Measurements from ENCODE around the gene ARAP2.

Gene ARAP2

DNA sequence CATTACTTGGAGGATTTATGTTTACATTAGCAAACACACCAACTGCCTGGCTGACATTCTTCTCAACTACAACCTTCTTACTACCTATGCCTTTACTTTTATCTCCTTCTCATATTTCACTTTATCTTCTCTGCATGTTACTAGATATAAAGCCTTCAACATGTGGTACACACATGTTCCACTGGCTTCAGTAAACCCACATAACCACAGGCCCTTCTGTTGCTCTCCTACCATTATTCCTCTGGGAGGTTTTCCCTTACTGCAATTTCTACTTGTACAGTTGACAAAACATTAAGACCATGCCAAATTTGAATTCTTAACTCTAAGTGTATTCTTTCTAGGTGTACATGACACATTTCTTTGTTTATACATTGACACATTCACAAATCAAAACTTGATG is 133.1 kb downstream of the ARAP2 start:
- no peak for DNase-seq

DNA sequence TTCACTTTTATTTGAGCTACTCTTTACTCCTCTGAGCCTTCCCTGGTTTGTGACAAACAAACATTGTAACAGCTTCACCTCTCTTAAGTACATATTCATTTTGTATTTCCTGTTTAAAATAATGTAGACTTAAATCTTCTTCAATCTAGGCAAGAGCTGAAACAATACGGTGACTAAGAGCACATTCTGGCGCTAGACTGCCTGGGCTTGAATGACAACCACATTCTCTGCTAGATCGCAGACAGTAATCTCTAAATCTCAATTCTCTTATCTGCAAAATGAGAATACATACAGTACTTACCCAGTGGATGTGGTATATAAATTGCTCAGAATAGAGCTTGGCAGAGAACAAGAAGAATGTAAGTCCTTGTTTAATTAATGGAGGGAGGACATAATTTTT is 144.8 kb downstream of the ARAP2 start:
- no peak for DNase-seq

DNA sequence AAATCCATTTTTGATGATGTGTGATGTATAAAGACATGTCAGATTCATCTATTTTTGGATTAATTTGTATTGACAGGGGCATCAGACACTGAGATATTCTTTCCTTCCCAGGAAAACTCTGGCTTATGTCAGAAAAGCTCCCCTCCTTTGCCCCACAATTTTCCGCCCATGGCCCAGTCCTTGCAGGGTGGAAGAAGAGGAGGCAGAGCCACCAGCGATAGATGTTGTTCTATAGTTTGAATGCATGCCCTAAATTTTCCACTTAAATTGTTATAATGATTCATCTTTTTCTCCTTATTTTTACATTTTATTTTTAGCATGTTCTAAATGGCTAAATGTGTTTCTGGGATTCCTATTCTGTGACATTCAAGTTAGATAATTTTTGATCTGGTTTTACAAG is 149.3 kb downstream of the ARAP2 start:
- DNase-seq, result no peak

DNA sequence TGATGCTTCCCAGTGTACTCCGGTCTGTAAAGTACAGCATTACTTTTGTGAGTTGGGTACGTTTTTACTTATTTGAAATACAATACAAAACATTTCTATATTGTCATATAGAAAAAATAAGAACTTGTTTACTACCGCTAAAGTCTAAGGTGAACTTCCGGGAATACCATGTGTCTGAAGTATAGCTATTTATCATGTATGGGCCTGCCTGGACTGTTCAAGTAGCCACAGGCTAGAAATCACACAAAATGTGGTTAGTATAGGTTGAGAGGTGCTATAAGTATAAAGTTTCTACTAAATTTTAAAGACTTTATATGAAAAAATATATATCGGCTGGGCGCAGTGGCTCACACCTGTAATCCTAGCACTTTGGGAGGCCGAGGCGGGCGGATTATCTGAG is 152.3 kb downstream of the ARAP2 start:
- DNase-seq, result no peak

DNA sequence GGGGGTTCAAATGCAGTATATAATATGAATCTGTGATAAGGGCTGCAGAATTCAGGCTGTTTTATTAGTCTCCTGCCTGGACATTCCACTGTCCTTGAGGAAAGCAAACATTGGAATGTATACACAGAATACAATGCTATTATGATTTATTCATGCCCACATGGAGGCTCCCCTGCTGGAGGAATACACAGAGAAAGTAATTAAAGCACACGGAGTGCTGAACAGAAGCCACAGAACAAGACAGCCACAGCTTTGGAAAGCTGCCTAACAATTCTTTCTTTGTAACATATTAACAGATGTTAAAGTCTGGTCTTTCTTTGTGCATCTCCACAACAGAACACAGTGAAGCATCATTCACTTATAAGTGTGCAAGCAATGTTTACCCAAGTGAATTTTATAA is 155.8 kb downstream of the ARAP2 start:
- no peak for DNase-seq

DNA sequence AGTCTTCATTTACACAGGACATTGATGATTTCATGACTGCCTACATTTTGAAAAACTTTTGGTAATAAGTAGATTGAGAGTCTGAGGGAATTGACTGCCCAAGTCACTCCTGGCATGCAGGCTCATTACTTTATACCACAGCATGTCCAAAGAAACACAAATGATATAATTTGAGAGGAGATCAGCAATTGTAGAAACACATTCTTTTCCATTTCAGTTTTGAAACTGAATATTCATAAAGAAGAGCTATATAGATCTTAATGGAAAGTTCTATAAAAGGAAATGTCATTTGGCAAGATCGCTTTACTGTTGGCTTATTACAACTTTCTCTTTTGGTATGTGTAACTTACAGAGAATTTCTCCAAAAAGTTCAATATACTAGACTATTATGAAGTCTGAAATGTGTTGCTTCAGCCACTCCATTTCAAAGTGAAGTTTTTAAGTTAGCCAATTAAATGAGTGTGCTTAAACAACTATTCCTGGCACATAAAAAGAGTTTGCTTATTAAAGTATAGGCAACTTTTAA is 158.0 kb downstream of the ARAP2 start:
- no peak for DNase-seq

DNA sequence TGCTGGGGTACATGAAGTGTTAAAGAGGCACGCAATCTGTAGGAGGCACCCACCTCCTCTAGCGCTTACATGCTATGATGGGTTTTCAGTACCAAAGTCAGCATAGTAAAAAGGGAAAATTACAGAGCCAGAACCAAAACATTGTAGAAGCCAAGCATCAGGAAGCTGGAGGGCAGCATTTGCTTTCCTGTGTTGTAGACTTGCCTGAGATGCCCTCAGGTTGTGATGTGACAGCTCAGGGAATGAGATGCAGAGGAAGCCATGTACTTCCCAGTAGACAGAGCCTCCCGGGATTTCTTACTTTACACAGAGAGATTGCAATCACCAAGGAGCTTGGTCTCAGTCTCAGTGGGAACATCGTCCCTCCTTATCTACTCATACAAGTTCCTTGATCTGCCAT is 161.5 kb downstream of the ARAP2 start:
- DNase-seq, result no peak

DNA sequence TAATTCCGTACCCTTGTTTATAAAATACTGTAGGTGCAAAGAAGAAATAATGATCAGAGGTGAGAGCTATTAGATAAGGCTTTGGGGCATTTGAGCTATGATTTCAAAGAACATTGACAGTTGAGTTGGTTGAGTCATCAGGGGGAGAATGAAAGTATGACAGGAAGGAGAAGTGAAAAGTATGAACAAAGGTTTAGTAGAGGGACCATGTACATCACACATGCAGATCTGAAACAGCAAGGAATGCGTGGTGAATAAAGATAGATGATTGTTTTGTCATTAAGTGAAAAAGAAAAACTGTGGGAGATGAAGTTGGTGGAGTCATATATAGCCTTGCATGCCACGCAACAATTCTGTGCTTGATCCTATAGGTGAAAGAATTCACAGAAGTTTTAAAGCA is 163.1 kb downstream of the ARAP2 start:
- peak in 1 of 2 donors; percentile 21 for DNase-seq

DNA sequence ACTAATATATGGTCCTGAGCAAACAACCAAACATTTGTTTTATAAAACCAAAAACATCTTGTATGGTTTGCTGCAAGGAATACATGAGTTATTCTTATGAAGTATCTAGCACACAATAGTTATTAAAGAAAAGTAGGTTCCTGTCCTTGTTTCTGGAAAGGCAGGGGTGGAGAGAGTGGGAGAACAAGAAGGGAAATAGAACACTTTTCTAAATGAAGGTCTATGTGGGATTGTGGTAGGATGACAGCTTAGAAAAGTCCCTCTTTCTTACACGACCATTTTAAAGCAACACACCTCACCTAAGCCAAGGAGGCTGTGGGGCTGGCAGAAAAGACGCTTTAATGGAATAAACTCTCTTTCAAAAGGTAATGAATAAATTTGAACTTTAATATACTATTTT is 164.6 kb downstream of the ARAP2 start:
- DNase-seq, result no peak

DNA sequence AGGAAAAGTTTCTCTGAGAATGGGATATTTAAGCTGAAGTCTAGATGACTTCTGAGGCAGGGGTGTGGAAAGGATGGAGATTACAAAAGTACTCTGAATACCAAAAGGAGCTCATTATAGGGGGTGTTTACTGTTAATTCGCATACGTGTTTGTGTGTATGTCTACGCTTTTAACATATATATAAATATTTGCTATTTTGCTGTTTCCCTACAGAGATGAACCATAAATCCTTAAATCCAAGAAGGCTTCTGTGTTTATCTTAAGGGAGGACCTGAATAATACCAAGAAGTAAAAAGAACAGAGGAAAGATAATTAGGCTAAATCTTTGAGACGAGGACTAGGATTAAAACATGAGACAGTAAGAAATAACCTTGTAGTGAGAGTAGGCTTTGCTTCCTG is 166.0 kb downstream of the ARAP2 start:
- no peak for DNase-seq

DNA sequence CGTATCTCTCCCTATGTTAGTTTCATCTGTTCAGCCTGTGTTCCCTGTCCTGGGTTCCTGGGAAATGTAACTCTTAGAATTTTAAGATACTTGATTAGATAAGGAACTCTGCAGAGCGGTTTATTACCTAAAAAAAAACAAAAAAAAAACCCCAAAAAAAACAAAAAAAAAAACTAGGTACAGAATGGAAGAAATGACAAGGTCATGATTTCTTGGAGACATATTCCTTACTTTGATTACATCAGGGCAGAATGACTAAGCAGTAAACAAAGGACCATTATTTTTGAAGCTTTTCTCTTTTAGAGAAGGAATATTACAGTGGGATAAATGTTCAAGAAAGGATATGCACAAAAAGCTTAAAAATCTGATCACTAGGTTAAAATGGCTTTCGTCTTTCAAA is 171.8 kb downstream of the ARAP2 start:
- no peak for DNase-seq

DNA sequence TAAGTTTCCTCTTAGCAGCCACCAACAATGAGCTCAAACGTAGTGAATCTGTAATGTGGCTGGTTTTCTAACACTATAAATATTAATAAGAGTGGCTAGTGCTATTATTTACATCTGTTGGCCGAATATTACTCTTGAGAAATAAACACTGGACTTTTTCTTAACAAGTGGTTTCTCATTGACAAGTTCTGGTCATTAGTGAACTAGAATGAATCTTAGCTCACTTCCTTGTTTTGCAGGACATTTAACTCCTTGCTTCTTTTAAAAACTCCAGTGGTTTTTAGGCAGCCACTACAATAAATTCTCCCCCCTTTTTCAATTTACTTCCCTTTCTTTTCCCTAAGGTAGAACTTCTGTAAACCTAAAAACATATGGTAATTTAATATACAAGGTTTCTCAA is 177.2 kb downstream of the ARAP2 start:
- DNase-seq, result no peak

DNA sequence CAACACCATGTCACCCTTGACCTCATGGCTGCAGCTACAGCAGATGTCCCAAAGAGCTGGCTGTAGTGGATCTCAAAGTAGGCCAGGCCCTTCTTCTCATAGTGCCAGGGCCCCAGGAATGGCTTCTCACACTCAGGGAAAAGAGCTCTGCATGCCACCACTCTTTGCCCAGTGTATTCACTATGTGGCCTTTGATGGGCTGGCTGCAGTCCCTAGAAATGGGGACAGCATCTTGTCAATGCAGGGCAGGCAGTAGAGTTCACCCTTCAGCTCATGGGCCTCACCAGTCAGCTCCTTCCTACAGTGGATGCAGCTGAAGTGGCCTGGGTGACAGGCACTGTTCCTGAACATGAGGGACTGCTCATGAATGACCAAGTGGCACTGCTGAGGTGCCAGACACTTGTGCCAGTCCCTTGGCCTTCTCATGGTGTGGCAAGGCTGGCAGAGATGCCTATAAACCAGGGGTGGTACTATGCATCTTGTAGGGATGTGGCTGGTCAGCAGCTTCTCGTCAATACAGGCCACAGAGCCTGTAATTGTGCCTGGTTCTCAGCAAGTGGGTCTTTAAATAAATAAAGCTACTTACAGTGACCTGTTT is 178.9 kb downstream of the ARAP2 start:
- no peak for DNase-seq

DNA sequence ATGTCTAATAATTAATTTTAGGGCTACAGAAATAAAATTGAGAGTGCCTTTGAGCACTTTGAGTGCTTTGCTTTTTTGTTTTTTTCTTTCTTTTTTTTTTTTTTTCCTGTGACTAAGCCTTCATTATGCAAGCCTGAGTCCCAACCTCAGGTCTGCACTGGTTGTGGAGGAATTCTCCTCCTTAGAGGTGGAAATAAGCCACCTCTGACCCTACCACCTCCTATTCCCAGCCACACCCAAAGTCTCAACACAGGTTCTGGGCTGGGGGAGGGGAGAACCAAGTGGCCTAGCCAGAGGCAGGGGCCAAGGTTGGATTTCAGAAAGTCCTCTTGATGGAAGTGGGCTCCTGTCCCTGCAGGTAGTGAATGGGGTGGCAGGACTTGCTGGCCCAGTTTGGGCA is 180.2 kb downstream of the ARAP2 start:
- DNase-seq, result no peak

DNA sequence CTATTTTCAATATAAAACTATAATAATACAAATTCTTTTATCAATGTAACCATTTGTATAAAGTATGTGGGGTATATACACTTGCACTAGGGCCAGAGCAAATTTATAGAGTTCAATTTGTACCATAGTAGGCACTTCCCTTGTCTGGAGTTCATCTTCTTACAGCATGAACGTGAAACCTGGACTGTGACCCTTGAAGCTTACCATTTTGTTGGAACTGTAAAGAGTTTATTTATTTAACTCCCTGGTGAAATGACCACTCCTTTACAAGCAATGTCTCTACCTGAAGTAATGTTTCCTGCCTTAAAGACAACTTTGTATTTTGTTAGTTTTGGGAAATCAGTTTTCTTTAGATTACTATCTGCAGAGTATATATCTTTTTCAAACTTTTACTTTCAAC is 188.2 kb downstream of the ARAP2 start:
- DNase-seq, result no peak

DNA sequence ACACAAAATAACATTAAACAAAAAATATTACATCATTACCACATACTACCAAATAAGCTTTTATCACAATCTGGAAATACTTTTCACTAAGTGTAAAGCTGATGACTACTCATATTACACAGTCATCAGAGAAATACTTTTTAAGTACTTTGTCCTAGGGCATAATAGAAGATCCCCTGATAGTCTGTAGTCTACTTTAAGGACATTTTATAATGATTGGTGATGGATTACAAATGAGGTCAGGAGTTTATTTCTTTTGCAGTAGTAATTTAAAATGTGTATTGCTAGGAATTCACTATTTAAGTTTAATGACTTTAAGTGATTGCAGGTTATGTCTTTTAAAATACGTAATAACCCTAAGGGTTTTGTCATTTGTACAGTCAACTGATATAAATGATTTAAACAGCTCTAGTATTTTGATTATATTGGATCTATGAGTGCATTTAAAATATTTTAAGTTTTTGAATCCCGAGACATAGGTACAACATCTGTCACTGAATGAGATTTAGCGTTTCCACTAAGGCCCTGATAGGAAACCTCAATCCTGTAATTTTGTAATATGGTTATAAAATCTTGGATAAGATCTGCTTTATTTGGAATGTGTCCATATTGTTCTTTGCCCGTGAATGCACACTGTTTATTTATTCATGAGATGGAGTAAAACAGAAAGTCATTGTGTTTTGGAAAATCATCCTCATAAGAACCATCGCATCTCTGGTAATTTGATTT is 189.5 kb downstream of the ARAP2 start:
- DNase-seq, result no peak

DNA sequence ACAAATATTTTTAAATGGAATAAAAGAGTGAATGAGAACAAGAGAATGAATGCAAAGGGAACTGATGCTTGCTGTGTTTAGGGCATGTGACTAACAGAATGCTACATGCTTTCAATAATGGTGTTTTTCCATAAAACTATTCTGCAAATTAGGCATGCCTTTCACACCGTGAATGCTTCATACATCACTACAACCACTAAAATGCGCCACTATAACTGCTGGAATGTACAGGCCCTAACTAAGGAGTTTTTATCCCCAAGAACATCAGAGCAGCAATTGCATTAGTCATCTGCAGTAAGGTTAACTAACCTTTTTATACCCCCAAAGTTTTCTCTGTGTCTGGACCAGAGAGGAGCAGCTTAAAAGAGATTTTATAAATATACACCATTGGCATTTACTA is 190.4 kb downstream of the ARAP2 start:
- no peak for DNase-seq

DNA sequence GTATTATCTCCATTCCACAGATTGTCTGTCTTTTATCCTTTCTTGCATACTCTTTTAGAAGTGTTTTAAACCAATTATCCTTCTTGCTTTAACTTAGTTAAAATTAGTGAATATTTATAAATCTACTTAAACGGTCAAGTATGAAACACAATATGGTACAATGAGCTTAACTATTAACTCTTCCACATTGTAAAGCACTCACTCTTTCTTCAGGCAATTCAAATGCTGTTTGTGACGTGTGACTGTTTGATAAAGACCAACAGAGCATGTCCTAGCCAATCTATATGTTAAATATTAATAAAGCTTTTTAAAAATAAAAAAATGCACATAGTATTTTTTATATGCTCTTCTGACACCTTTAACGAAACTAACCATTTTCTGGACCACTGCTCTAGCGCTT is 192.7 kb downstream of the ARAP2 start:
- DNase-seq, result no peak

DNA sequence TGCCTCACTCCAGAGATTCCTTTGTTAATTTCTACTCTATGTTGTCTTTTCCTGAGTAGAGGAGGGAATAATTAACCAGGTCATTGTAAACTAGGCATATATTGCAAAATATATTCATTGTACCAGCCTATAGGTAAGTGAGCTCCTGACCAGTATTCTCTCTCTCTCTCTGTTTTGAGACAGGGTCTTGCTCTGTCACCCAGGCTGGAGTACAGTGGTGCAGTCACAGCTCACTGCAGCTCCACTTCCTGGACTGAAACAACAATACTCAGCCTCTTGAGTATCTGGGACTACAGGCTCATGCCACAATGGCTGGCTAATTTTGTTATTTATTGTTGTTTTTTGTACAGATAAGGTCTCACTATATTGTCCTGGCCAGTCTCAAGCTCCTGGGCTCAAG is 198.3 kb downstream of the ARAP2 start:
- no peak for DNase-seq

DNA sequence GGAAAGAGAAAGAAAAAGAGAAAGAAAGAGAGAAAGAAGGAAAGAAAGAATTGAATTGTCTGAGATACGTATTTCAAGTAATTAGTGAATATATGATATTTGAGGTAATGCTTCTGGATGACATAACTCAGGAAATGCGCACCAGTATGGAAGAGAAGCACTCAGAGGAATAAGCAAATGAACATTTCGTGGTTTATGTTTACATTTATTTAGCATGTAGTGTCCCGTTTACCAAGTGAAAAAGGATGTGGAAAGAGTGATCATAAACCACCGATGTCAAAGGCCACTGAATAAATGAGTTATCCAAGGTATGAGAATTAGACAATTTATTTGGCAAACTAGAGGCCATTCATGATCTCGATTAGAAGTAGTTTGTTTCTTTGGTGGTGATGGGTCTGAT is 200.4 kb downstream of the ARAP2 start:
- DNase-seq, result no peak

DNA sequence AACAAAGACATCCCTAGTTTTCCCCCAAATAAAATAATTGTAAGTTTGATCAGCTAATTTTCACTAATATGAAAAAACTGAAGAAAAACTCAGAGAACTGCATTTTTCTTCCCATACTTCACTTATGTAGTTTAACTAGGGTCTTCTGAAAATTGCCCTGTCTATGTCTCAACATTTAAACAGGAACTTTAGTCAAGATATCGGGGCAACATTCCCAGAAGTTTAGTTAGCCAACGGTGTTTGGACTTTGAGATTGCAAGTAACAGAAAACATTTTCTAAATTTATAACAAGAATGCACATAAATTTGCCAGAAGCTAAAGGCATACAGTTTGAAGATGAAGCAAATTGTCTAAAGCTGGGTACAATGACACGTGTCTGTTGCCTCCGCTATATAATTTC is 201.1 kb downstream of the ARAP2 start:
- DNase-seq, result no peak

DNA sequence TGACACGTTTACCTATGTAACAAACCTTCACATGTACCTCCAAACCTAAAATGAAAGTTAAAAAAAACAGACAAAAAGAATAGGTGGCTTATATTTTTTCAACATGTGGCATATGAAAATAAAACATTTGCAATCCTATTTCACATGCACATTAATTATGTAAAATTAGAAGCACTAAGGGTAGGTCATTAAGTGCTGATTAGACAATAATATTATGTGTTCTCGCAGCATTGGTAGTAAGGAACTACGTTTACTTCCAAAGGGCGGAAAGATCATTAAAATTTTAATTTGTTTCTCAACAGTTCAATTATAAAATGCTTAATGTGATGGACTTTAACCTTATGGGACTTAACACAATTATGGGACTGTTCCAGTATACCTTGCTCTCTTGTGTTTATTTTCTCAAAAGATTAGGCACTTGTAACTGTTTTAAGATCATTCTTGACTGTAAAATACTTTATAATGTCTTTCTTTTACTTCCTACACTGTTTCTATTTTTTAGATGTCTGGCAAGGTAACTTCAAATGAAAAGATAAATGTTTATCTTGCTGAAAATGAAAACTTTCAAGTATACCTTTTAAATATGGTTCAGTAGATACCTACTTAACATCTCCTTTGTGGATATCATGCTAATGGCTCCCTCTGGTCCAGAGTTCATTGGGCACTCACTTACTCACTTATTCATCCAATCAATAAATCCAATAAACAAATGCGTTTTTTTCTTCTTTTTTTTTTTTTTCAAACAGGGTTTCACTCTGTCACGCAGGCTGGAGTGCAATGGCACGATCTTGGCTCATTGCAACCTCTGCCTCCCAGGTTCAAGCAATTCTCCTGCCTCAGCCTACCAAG is 202.0 kb downstream of the ARAP2 start:
- DNase-seq, result no peak

DNA sequence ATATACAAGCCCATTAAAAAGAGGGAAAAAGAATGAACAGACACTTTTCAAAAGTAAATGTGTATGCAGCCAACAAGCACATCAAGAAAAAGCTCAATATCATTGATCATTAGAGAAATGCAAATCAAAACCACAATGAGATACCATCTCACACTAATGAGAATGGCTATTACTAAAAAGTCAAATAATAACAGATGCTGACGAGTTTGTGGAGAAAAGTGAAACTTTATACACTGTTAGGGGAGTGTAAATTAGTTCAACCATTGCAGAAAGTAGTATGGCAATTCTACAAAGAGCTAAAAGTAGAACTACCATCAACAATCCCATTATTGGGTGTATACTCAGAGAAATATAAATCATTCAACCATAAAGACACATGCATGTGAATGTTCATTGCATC is 203.0 kb downstream of the ARAP2 start:
- DNase-seq, result no peak

DNA sequence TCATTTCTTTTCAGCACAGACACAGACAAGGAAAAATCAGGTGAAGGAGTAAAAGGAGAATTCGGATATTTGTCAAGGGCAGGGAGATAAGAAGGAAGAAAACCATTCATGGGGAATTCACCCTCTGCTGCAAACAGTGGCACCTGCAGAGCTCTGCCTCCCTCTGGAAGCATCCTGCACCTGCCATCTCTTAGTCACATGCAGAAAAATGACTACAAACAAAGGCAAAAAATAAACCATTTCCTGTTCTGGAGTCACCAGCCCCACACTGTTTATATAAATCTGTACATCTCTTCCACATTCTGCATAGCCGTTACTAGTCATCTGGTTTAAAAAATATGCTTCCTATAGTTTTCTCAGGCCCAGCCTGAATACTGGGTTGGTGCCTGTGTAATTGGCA is 205.3 kb downstream of the ARAP2 start:
- DNase-seq, result no peak

Measured in bone marrow (tissue), 2 donors.